Activated CD8-positive, alpha-beta T cell treated with anti-CD3 and anti-CD28 coated beads for 36 hours (primary cell): Measurements from ENCODE around the gene ADCYAP1R1. TPM values are rescaled to one million over a fixed set of nuclear protein-coding genes. Genes with fewer than 3 reads are reported as not detected.
A peak's percentile ranks its signal among the peaks of the same experiment; 100 is the strongest.

Source experiments
- ATAC-seq: fragments of 200-7000 bp; cut with Tn5 transposase; one replicate; pipeline ENCODE4 v1.10.0; 2021; ENCODE audit warnings: mild to moderate bottlenecking, moderate library complexity
- CTCF ChIA-PET: fragments of 350-600 bp; sonication (Branson Sonifier 250); formaldehyde crosslinking; loops from one replicate; lab custom pipeline; 2021; ENCODE audit warnings: antibody characterized with exemption; lab: Charles Lee
- POLR2A ChIA-PET: fragments of 350-600 bp; sonication (Branson Sonifier 250); formaldehyde crosslinking; loops from one replicate; lab custom pipeline; 2021; ENCODE audit warnings: antibody characterized with exemption; lab: Charles Lee
- DNase-seq: peaks from one replicate; pipeline ENCODE4 v3.0.0-alpha.2; 2020
- H3K27ac Mint-ChIP-seq: one replicate; pipeline ENCODE4 v1.8.0; 2021; ENCODE audit warnings: mild to moderate bottlenecking, mixed read lengths
- H3K27me3 Mint-ChIP-seq: one replicate; pipeline ENCODE4 v1.8.0; 2021; ENCODE audit warnings: mixed read lengths
- H3K36me3 Mint-ChIP-seq: one replicate; pipeline ENCODE4 v1.8.0; 2021; ENCODE audit warnings: low read depth, mixed read lengths
- H3K4me1 Mint-ChIP-seq: one replicate; pipeline ENCODE4 v1.8.0; 2021; ENCODE audit warnings: low read depth, mixed read lengths
- H3K4me3 Mint-ChIP-seq: one replicate; pipeline ENCODE4 v1.8.0; 2021; ENCODE audit warnings: mild to moderate bottlenecking, moderate library complexity, mixed read lengths
- H3K9me3 Mint-ChIP-seq: one replicate; pipeline ENCODE4 v1.8.0; 2021; ENCODE audit warnings: mixed read lengths
- CTCF ChIP-seq: fragments of 200-600 bp; IDR thresholded peaks from one replicate; pipeline ENCODE4 v1.8.0; 2022; ENCODE audit warnings: antibody characterized with exemption, mild to moderate bottlenecking
- intact Hi-C: fragments of 100-400 bp; cut with micrococcal nuclease; formaldehyde crosslinking; loops from one replicate; pipeline ENCODE4 v1.10.0; 2022
- total RNA-seq, 2 experiments: library from RNA; stranded (reverse); gene quantifications; one replicate each; pipeline ENCODE4 v1.2.3, GENCODE V29; 2021

Gene ADCYAP1R1
- total RNA-seq, 2 experiments from 2014 or later = not detected

- H3K36me3 Mint-ChIP-seq = no peaks in the 10 kb centered on the region
- ATAC-seq = no peak
- no peak overlapping the region for H3K4me3 Mint-ChIP-seq
- TF ChIP-seq CTCF = no peak
- H3K27ac Mint-ChIP-seq = no peak overlapping the region
- H3K27me3 Mint-ChIP-seq = peaks cover 27% of the 10 kb centered on the region
- no peaks in the 10 kb centered on the region for H3K4me1 Mint-ChIP-seq
- no peak for DNase-seq
- CTCF ChIA-PET = interaction anchor here (2.4 kb wide), 1 partner anchor 71 kb away, joined by 7 read pairs; no protein-coding TSS in a partner anchor
- intact Hi-C loops = no loop called here
- no peaks in the 10 kb centered on the region for H3K9me3 Mint-ChIP-seq
- POLR2A ChIA-PET = no interaction called here
Measured at GRCh38 chr7:31053986-31054385, 1.9 kb downstream of the ADCYAP1R1 start.

- ChIA-PET POLR2A (interaction anchor here (1.0 kb wide), 1 partner anchor 47 kb away, joined by 3 read pairs; no protein-coding TSS in a partner anchor), CTCF (interaction anchor here (1.1 to 1.3 kb wide), 2 partner anchors 10 to 71 kb away, joined by 3 to 6 read pairs; no protein-coding TSS in a partner anchor)
- Mint-ChIP-seq H3K4me1 (no peaks in the 10 kb centered on the region), H3K27me3 (peaks cover 25% of the 10 kb centered on the region), H3K36me3 (no peaks in the 10 kb centered on the region), H3K4me3 (no peak overlapping the region), H3K27ac (no peak overlapping the region), H3K9me3 (no peaks in the 10 kb centered on the region)
- DNase-seq (no peak), ATAC-seq (no peak)
- no peak for TF ChIP-seq CTCF
- intact Hi-C loops = no loop called here
Measured at GRCh38 chr7:31054608-31055278, 2.6 kb downstream of the ADCYAP1R1 start.

- H3K36me3 Mint-ChIP-seq = no peaks in the 10 kb centered on the region
- POLR2A ChIA-PET = interaction anchor here (1.0 kb wide), 1 partner anchor 46 kb away, joined by 3 read pairs; no protein-coding TSS in a partner anchor
- no peak overlapping the region for H3K4me3 Mint-ChIP-seq
- H3K4me1 Mint-ChIP-seq = no peaks in the 10 kb centered on the region
- CTCF ChIA-PET = interaction anchor here (0.7 to 1.7 kb wide), 5 partner anchors 10 to 72 kb away, joined by 3 to 6 read pairs (median 3); no protein-coding TSS in a partner anchor
- H3K27me3 Mint-ChIP-seq = peaks cover 25% of the 10 kb centered on the region
- DNase-seq (no peak), ATAC-seq (no peak)
- intact Hi-C loops = no loop called here
- no peak for TF ChIP-seq CTCF
- no peak overlapping the region for H3K27ac Mint-ChIP-seq
- H3K9me3 Mint-ChIP-seq = no peaks in the 10 kb centered on the region
Measured at GRCh38 chr7:31055471-31055870, 3.4 kb downstream of the ADCYAP1R1 start.

GRCh38 chr7:31056775-31057346 lies 4.8 kb downstream of the ADCYAP1R1 start:
- ChIA-PET CTCF (interaction anchor here (1.7 kb wide), 1 partner anchor 19 kb away, joined by 3 read pairs; no protein-coding TSS in a partner anchor), POLR2A (no interaction called here)
- Mint-ChIP-seq H3K27me3 (peaks cover 16% of the 10 kb centered on the region), H3K36me3 (no peaks in the 10 kb centered on the region), H3K4me3 (no peak overlapping the region), H3K27ac (no peak overlapping the region), H3K4me1 (no peaks in the 10 kb centered on the region), H3K9me3 (no peaks in the 10 kb centered on the region)
- no peak for TF ChIP-seq CTCF
- no peak for DNase-seq
- intact Hi-C loops = no loop called here
- ATAC-seq = no peak

- Mint-ChIP-seq H3K27ac (no peak overlapping the region), H3K4me1 (no peaks in the 10 kb centered on the region), H3K36me3 (no peaks in the 10 kb centered on the region), H3K9me3 (no peaks in the 10 kb centered on the region), H3K4me3 (no peak overlapping the region), H3K27me3 (peaks cover 11% of the 10 kb centered on the region)
- TF ChIP-seq CTCF = no peak
- ChIA-PET CTCF (interaction anchor here (1.9 kb wide), 1 partner anchor 74 kb away, joined by 6 read pairs; no protein-coding TSS in a partner anchor), POLR2A (no interaction called here)
- intact Hi-C loops = no loop called here
- ATAC-seq (peak; percentile 56), DNase-seq (peak; percentile 31)
Measured at GRCh38 chr7:31058122-31058521, 6.0 kb downstream of the ADCYAP1R1 start.
